Stimulated activated CD4-positive, alpha-beta T cell treated with anti-CD3 and anti-CD28 coated beads, Interleukin-4, amount 100 ng/mL, for 1 hour (primary cell): ENCODE data around the gene VPS37B.

Source experiments
- DNase-seq: peaks from one replicate; pipeline ENCODE4 v3.0.0-alpha.2; 2020

VPS37B gene

GRCh38 chr12:122850048-122850445, 45.9 kb downstream of the VPS37B start:
- no peak for DNase-seq

- DNase-seq = no peak
Observed at GRCh38 chr12:122849352-122850047, 46.4 kb downstream of the VPS37B start.

GRCh38 chr12:122848471-122849351, 47.2 kb downstream of the VPS37B start:
- DNase-seq = no peak

- no peak for DNase-seq
Observed at GRCh38 chr12:122847921-122848421, 48.0 kb downstream of the VPS37B start.

GRCh38 chr12:122847516-122847836, 48.4 kb downstream of the VPS37B start:
- DNase-seq = no peak

GRCh38 chr12:122846622-122847515, 49.1 kb downstream of the VPS37B start:
- no peak for DNase-seq

- no peak for DNase-seq
Observed at GRCh38 chr12:122845865-122846621, 49.9 kb downstream of the VPS37B start.

GRCh38 chr12:122845041-122845864, 50.7 kb downstream of the VPS37B start:
- DNase-seq = no peak

- no peak for DNase-seq
Observed at GRCh38 chr12:122844366-122844971, 51.5 kb downstream of the VPS37B start.

GRCh38 chr12:122843455-122843854, 52.5 kb downstream of the VPS37B start:
- DNase-seq = no peak

- DNase-seq = no peak
Observed at GRCh38 chr12:122842505-122843405, 53.2 kb downstream of the VPS37B start.

GRCh38 chr12:122841544-122842321, 54.2 kb downstream of the VPS37B start:
- DNase-seq = no peak

GRCh38 chr12:122840580-122841513, 55.1 kb downstream of the VPS37B start:
- no peak for DNase-seq

- DNase-seq = no peak
Observed at GRCh38 chr12:122839907-122840554, 55.9 kb downstream of the VPS37B start.

GRCh38 chr12:122838841-122839240, 57.1 kb downstream of the VPS37B start:
- no peak for DNase-seq

- no peak for DNase-seq
Observed at GRCh38 chr12:122837306-122838265, 58.3 kb downstream of the VPS37B start.
